GM18951 (cell line): Measurements from ENCODE around the gene ARGLU1.

Experiments
- POLR2A ChIP-seq: IDR thresholded peaks from 4 replicates; pipeline ENCODE4 v1.6.1; 2011; ENCODE audit warnings: mild to moderate bottlenecking; ENCODE audit not compliant: insufficient read length, insufficient read depth; ENCODE audit errors: extremely low read depth
- in situ Hi-C: fragments of 300-500 bp; cut with MboI; formaldehyde crosslinking; loops from one replicate; pipeline ENCODE4 v1.12.0; 2022; ENCODE audit warnings: low sequenced_read_pairs, mixed read lengths, inconsistent platforms; ENCODE audit not compliant: unreplicated experiment

Gene ARGLU1

DNA sequence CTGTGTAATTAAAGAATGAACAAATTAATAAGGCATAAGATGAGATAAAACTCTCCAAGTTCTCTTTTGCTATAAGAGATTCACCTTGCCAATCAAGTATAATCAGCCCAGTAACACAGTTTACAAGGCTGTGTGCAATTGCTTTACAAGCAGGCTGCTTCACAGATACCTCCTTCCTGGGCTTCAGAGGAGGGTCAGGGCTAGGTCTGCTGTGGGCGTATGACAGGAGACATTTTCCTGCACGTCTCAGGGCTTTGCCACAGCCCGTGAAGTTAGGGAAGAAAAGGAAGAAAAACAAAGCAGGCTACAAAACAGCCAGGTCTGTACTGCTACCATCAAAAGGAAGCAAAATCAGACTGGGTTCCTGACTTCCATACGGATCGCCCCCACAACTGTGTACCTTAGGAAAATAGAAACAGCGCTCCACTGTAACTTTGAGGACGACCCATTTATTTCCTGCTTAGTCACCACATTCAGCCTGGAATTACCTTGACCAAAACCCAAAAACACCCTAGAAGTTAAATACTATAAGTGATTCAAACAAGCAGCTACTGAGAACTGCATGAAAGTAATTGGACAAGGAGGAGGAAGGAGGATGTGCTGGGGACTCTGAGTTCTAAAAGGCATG, 44.9 kb downstream of the ARGLU1 start:
- in situ Hi-C loops = no loop called here
- no peak for TF ChIP-seq POLR2A

GRCh38 chr13:106522112-106522705, 45.7 kb downstream of the ARGLU1 start:
- in situ Hi-C loops = no loop called here

DNA sequence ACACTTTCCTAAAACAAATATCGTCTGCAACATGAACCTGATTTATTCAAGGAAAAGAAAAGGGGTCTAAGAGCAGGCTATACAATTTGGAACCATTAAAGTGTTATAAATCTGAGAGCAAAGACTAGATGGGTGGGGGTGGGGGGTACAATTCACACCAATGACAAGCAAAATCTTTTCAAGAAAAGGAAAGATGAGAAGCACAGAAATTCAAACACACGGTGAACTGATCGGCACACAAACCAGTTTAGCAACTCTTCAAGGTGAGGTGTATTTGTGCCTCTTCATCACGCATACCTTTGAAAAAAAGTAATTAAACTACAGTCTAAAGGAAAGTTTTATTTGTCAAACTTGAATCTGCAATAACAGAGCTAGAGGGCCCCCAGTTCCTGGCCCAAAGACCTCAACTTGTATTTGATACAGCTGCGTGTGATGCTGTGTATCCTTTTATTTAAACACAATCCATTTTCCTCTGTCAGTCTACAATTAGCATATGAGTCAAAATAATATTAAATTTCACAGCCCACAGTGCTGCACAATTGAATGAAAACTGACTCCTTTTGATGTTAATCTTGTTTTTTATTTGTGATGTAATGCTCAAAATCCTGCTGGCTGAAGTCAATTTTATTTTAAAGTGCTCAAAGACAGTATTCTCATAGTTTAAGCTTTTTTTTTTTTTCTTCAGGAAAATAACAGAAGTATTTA, 46.7 kb downstream of the ARGLU1 start:
- TF ChIP-seq POLR2A = no peak
- in situ Hi-C loops = no loop called here

More at GRCh38 chr13:106522112-106522705, 45.7 kb downstream of the ARGLU1 start:
- no peak for TF ChIP-seq POLR2A

DNA sequence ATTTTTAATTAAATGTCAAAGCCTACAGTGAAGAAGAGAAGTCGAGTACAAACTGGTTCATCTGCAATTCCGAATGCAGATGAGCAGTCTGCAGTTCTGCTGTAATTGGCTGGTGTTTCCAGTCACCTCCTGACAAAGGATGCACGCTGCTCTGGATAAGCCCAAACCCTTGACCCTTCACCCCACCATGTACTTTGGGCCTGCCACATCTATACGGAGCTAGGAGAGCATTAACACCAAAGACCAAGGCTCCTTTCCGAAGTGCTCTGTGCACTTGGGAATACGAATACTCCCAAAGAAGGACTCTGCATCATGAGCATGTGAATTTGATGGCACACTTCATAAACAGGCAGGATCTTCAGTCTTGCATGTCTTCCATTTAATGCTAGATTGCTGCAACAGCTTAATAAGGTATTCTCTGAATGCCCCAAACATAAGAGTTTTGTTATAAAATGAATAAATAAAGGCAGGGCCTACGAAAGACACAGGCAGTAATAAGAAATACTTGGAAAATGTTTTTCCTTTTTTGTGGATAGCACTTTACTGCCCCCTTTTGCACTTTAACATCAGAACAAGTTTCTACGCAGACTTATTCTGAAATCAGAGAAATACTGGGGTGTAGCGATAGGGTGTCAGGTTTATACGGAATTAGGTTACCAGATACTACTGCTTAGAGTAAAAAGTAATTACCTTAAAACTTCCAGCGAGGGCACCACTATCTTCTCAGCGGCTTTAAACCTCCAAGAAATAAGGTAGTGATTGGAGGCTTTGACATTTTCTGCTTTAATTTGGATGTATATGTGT, 47.5 kb downstream of the ARGLU1 start:
- in situ Hi-C loops = no loop called here
- TF ChIP-seq POLR2A = no peak

GRCh38 chr13:106518512-106518911, 49.4 kb downstream of the ARGLU1 start:
- no peak for TF ChIP-seq POLR2A
- in situ Hi-C loops = no loop called here

DNA sequence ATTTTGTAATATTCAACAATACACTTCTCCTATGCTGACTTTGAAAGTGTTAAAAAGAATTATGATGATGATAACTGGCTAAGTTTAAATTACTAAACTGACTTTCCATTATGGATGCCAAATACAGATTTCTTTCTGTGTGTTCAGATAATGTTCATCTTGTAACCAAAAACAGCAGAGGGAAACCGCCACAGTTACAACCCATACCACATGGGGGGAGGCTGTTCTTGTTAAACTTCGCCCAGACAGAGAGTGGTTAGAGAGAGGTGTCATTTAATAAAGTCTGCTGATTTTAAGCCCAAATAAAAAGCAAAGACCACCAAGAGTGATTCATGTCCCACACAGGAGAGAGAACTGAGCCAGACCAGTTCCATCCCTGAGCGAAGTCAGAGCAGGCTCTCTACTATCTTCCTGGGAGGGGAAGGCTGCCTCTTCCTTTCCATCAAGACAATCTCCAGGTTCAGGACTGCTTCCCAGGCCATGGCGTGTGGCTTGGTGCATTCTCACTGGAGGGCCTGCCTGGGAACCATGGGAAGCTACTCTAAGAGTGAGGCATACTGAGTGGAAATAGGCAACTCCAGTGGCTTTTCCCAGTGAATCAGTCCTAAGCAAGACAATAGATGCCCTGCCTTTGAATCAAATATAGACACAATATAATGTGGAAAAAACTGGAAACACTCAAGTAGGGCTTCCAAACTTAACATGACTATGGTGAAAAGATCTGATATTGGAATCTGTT, 50.7 kb downstream of the ARGLU1 start:
- no peak for TF ChIP-seq POLR2A
- in situ Hi-C loops = no loop called here

DNA sequence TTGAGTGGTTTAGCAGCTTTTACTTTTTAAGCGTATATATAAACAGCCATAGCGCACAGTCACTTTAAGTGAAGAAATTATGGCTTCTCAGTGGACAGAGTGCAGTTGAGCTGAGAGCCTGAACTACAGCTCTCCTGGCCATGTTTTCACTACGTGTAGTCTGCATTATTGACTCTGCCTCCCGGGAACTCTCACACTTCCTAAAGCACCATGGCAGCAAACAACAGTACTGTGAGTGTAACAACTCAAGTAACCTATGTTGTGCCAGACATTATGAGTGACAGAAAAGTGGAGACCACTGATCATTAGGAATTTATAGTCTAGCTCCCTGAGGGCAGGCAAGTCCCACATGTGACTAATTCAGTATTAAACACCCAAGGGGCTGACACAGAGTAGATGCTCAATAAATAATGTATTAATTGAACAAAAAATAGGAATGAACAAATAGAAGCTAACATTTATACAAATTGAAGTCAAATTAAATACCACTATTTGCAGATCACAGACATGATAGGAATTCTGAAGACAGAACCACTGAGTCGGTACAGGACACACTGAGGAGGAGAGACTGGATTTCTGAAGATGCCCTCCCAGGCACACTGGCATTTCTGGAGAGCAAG, 52.2 kb downstream of the ARGLU1 start:
- in situ Hi-C loops = no loop called here
- no peak for TF ChIP-seq POLR2A

DNA sequence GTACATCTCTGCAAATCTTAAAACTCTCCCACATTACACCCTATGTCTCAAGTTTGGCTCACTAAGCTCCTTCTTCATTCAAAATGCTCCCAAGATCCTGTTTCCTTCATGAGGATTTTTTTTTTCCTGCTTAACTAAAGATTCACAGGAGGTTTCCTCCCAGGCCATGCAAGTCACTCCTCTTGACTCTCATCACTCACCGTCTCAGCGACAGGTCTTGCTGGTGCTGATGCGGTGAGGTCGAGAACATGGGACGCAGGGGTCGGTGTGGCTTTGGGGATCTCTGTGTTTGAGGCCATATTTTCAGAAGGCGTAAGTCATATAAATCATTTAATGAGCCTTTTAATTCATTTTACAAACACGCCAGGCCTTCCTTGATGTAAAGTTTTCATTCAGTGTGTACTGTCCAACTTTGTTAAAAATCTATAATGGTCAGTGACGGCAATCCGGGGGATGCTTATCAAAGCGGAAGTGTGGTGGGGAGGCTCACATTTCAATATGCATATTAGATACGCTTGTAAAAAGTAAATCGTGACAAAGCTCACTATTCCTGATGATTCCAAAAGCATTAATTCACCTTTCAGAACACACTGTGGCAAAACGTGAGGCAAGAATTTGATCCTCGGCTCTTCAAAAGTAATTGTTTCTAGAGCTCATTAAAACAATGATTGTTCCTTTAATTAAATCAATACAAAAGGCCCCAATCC, 52.9 kb downstream of the ARGLU1 start:
- TF ChIP-seq POLR2A = no peak
- in situ Hi-C loops = no loop called here

GRCh38 chr13:106513025-106513983, 54.6 kb downstream of the ARGLU1 start:
- in situ Hi-C loops = no loop called here
- TF ChIP-seq POLR2A = no peak

GRCh38 chr13:106507560-106508274, 60.2 kb downstream of the ARGLU1 start:
- in situ Hi-C loops = no loop called here
- TF ChIP-seq POLR2A = no peak
